Subcutaneous abdominal adipose tissue (tissue), 5 donors: ENCODE measurements around the gene TRIL.
A peak's percentile ranks its signal among the peaks of the same experiment; 100 is the strongest.

ENCODE experiments used
- H3K27ac ChIP-seq: one replicate; pipeline ENCODE4 v1.7.0; 2013; ENCODE audit warnings: low read depth, mild to moderate bottlenecking, inconsistent platforms, low read length, moderate library complexity
- H3K27me3 ChIP-seq, 5 donors: one replicate each; pipeline ENCODE4 v1.7.0; 2013; ENCODE audit warnings: low read length in 5 of 5, inconsistent platforms in 1 of 5; ENCODE audit not compliant: control insufficient read depth in 5 of 5, insufficient read depth in 4 of 5
- H3K36me3 ChIP-seq, 5 donors: one replicate each; pipeline ENCODE4 v1.7.0; 2013; ENCODE audit warnings: low read length in 5 of 5; ENCODE audit not compliant: control insufficient read depth in 5 of 5, insufficient read depth in 5 of 5
- H3K4me1 ChIP-seq, 5 donors: one replicate each; pipeline ENCODE4 v1.7.0; 2013; ENCODE audit warnings: low read length in 5 of 5, mild to moderate bottlenecking in 3 of 5, moderate library complexity in 1 of 5; ENCODE audit not compliant: control insufficient read depth in 5 of 5, insufficient read depth in 5 of 5
- H3K4me3 ChIP-seq, 5 donors: one replicate each; pipeline ENCODE4 v1.7.0; 2013; ENCODE audit warnings: low read length in 5 of 5, low read depth in 1 of 5
- H3K9ac ChIP-seq, 5 donors: one replicate each; pipeline ENCODE4 v1.7.0; 2013; ENCODE audit warnings: low read length in 5 of 5, mild to moderate bottlenecking in 4 of 5, moderate library complexity in 3 of 5
- H3K9me3 ChIP-seq, 5 donors: one replicate each; pipeline ENCODE4 v1.7.0; 2013; ENCODE audit warnings: low read length in 5 of 5; ENCODE audit not compliant: control insufficient read depth in 5 of 5
- donor health status: healthy.
- donor health status: healthy.
- donor health status: healthy.
- donor health status: healthy.
- donor health status: healthy.

The TRIL gene

GRCh38 chr7:28961972-28962371 is 3.8 kb upstream of the TRIL start:
- H3K9me3 ChIP-seq = no peaks in the 10 kb centered on the region

GRCh38 chr7:28960071-28960840 is 2.1 kb upstream of the TRIL start:
- no peaks in the 10 kb centered on the region for H3K9me3 ChIP-seq
- no peaks in the 10 kb centered on the region for H3K36me3 ChIP-seq
- no peak overlapping the region for H3K27ac ChIP-seq
- no peak overlapping the region for H3K9ac ChIP-seq
- H3K4me3 ChIP-seq = no peak overlapping the region
- peaks cover 0 to 9% (median 7%) of the 10 kb centered on the region in 5 donors for H3K27me3 ChIP-seq
- H3K4me1 ChIP-seq = peaks cover 0 to 37% (median 36%) of the 10 kb centered on the region in 5 donors

More at GRCh38 chr7:28961972-28962371, 3.8 kb upstream of the TRIL start:
- Histone ChIP-seq H3K4me1 (peaks cover 0 to 20% (median 19%) of the 10 kb centered on the region in 5 donors), H3K4me3 (no peak overlapping the region), H3K27me3 (peaks cover 0 to 6% (median 5%) of the 10 kb centered on the region in 5 donors), H3K36me3 (no peaks in the 10 kb centered on the region), H3K9ac (no peak overlapping the region), H3K27ac (no peak overlapping the region)

- H3K9me3 ChIP-seq = no peaks in the 10 kb centered on the region
- no peaks in the 10 kb centered on the region for H3K36me3 ChIP-seq
- H3K4me1 ChIP-seq = peaks cover 0 to 44% (median 42%) of the 10 kb centered on the region in 5 donors
- H3K9ac ChIP-seq = peak overlapping the region in 2 of 5 donors; percentile 59
- H3K4me3 ChIP-seq = peak overlapping the region in 4 of 5 donors; percentile 27 to 73 (median 66)
- peak overlapping the region; percentile 41 for H3K27ac ChIP-seq
- peaks cover 0 to 9% (median 7%) of the 10 kb centered on the region in 5 donors for H3K27me3 ChIP-seq
Measured at GRCh38 chr7:28958980-28959347, 834 bp upstream of the TRIL start.

- Histone ChIP-seq H3K9me3 (no peaks in the 10 kb centered on the region), H3K27ac (no peak overlapping the region), H3K9ac (peak overlapping the region in 1 of 5 donors; percentile 59), H3K36me3 (no peaks in the 10 kb centered on the region), H3K4me3 (peak overlapping the region in 4 of 5 donors; percentile 61 to 73 (median 70)), H3K27me3 (peaks cover 0 to 9% (median 7%) of the 10 kb centered on the region in 5 donors), H3K4me1 (peaks cover 0 to 51% (median 42%) of the 10 kb centered on the region in 5 donors)
Measured at GRCh38 chr7:28957751-28958234, 337 bp downstream of the TRIL start.

- Histone ChIP-seq H3K27me3 (peaks cover 0 to 9% (median 7%) of the 10 kb centered on the region in 5 donors), H3K9ac (peak overlapping the region in 2 of 5 donors; percentile 11 to 28), H3K27ac (no peak overlapping the region), H3K9me3 (no peaks in the 10 kb centered on the region), H3K36me3 (no peaks in the 10 kb centered on the region), H3K4me1 (peaks cover 0 to 51% (median 42%) of the 10 kb centered on the region in 5 donors), H3K4me3 (peak overlapping the region in 4 of 5 donors; percentile 61 to 73 (median 70))
Measured at GRCh38 chr7:28957064-28957750, 923 bp downstream of the TRIL start.

GRCh38 chr7:28956608-28957063 is 1.5 kb downstream of the TRIL start:
- Histone ChIP-seq H3K27me3 (peaks cover 0 to 9% (median 7%) of the 10 kb centered on the region in 5 donors), H3K27ac (no peak overlapping the region), H3K9me3 (no peaks in the 10 kb centered on the region), H3K4me3 (peak overlapping the region in 4 of 5 donors; percentile 61 to 73 (median 70)), H3K9ac (peak overlapping the region in 3 of 5 donors; percentile 48 to 62 (median 48)), H3K36me3 (no peaks in the 10 kb centered on the region), H3K4me1 (peaks cover 0 to 51% (median 42%) of the 10 kb centered on the region in 5 donors)

GRCh38 chr7:28955718-28956607 is 2.2 kb downstream of the TRIL start:
- Histone ChIP-seq H3K27ac (peak overlapping the region; percentile 30), H3K27me3 (peaks cover 0 to 9% (median 7%) of the 10 kb centered on the region in 5 donors), H3K4me1 (peaks cover 0 to 51% (median 42%) of the 10 kb centered on the region in 5 donors), H3K4me3 (peak overlapping the region in 4 of 5 donors; percentile 61 to 73 (median 70)), H3K36me3 (no peaks in the 10 kb centered on the region), H3K9ac (peak overlapping the region in 3 of 5 donors; percentile 48 to 62 (median 48)), H3K9me3 (no peaks in the 10 kb centered on the region)

GRCh38 chr7:28955356-28955717 is 2.8 kb downstream of the TRIL start:
- H3K27ac ChIP-seq = peak overlapping the region; percentile 30
- peaks cover 0 to 9% (median 7%) of the 10 kb centered on the region in 5 donors for H3K27me3 ChIP-seq
- H3K36me3 ChIP-seq = no peaks in the 10 kb centered on the region
- no peak overlapping the region for H3K9ac ChIP-seq
- peaks cover 0 to 51% (median 42%) of the 10 kb centered on the region in 5 donors for H3K4me1 ChIP-seq
- H3K4me3 ChIP-seq = peak overlapping the region in 4 of 5 donors; percentile 61 to 73 (median 70)
- H3K9me3 ChIP-seq = no peaks in the 10 kb centered on the region

GRCh38 chr7:28954946-28955345 is 3.2 kb downstream of the TRIL start:
- Histone ChIP-seq H3K9ac (no peak overlapping the region), H3K4me1 (peaks cover 0 to 51% (median 42%) of the 10 kb centered on the region in 5 donors), H3K27ac (peak overlapping the region; percentile 30), H3K27me3 (peaks cover 0 to 9% (median 7%) of the 10 kb centered on the region in 5 donors), H3K9me3 (no peaks in the 10 kb centered on the region), H3K4me3 (peak overlapping the region in 3 of 5 donors; percentile 61 to 73 (median 72)), H3K36me3 (no peaks in the 10 kb centered on the region)
